ENCODE measurements around the gene CDC42BPG.
A peak's percentile ranks its signal among the peaks of the same experiment; 100 is the strongest.

CDC42BPG gene

DNA sequence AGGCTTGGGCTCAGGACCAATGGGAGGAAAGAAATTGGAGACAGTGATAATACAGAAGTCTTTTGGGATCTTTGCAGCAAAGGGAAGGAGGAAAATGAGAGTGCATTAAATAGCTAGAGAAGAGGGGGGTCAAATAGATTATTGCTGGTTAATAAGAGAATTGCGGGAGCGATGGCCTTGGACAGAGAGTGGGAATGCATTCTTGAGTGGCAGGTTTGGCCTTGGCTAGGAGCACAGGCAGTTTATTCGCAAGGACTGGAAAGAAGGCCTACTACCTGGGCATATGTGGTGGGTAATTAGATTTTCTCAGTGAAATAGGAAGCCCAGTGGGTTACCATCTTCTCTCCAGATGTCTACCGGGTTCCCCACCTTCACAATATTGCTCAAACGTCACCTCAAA, 30.6 kb downstream of the CDC42BPG start:
- no peak overlapping the region for H3K4me3 ChIP-seq (replicated peaks; ENCODE audit: low read depth, low read length)
- TF ChIP-seq, protein P1, sequence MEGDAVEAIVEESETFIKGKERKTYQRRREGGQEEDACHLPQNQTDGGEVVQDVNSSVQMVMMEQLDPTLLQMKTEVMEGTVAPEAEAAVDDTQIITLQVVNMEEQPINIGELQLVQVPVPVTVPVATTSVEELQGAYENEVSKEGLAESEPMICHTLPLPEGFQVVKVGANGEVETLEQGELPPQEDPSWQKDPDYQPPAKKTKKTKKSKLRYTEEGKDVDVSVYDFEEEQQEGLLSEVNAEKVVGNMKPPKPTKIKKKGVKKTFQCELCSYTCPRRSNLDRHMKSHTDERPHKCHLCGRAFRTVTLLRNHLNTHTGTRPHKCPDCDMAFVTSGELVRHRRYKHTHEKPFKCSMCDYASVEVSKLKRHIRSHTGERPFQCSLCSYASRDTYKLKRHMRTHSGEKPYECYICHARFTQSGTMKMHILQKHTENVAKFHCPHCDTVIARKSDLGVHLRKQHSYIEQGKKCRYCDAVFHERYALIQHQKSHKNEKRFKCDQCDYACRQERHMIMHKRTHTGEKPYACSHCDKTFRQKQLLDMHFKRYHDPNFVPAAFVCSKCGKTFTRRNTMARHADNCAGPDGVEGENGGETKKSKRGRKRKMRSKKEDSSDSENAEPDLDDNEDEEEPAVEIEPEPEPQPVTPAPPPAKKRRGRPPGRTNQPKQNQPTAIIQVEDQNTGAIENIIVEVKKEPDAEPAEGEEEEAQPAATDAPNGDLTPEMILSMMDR (IDR thresholded peaks at IDR 0.05; ENCODE audit: low read length, missing control alignments) = no peak
- no peak for DNase-seq (ENCODE audit: low read depth)

DNA sequence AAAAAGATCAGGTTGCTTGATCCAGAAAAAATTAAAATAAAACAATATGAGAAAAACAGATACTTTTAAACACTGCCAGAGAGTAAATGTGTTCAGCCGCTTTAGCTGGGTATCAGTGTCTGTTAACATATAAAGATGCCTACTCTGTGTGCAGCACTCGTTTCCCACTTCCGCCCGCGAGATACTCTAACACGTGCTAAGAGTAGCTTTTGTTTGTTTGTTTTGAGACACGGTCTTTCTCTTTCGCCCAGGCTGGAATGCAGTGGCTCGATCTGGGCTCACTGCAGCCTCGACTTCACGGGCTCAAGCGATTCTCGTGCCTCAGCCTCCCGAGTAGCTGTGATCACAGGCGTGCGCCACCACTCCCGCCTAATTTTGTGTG, 33.6 kb downstream of the CDC42BPG start:
- TF ChIP-seq, protein P1 (IDR thresholded peaks at IDR 0.05; ENCODE audit: low read length, missing control alignments) = no peak
- DNase-seq (ENCODE audit: low read depth) = no peak

DNA sequence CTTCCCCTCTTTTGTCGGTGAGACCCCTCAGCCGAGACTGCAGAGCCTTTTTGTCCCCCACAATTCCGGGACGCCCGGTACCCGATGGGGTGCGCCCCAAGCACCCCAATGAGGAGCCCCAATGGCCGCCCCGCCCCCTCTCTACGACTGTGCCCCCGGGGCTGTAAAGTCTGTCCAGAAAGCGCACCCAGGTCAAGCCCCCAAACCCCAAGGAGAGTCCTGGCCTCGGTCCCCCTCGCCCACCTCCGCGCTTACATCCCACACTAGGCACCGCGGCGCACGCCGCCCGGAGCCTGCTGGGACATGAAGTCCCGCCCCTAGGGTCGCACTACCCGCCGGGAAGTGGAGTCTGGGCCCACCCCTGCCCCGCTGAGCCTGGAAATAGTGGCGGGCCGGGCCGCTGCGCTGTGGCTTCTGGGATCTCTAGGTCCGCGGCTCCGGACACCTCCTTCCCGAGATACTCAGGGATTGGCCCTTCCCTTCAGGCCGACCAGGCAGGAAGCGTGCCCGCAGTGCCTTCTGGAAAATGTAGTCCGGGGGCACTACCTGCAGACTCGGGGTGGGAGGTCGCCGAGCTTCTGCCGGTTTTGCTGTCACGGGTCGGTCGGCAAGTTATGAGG, 34.1 kb downstream of the CDC42BPG start, which contains the start of gene MEN1:
Gene MEN1, minus strand, starts transcription at position 281 of the 620 bp plus-strand sequence. CDS start 442 bp downstream, outside the sequence.
- DNase-seq (ENCODE audit: low read depth) = peak; percentile 96
- peak within 1 kb of the TSS; percentile 93 for H3K4me3 ChIP-seq (replicated peaks; ENCODE audit: low read depth, low read length)
- TF ChIP-seq, protein P1 (IDR thresholded peaks at IDR 0.05; ENCODE audit: low read length, missing control alignments) = no peak

More for the DNA sequence above, 33.6 kb downstream of the CDC42BPG start:
- peak overlapping the region; percentile 93 for H3K4me3 ChIP-seq (replicated peaks; ENCODE audit: low read depth, low read length)

DNA sequence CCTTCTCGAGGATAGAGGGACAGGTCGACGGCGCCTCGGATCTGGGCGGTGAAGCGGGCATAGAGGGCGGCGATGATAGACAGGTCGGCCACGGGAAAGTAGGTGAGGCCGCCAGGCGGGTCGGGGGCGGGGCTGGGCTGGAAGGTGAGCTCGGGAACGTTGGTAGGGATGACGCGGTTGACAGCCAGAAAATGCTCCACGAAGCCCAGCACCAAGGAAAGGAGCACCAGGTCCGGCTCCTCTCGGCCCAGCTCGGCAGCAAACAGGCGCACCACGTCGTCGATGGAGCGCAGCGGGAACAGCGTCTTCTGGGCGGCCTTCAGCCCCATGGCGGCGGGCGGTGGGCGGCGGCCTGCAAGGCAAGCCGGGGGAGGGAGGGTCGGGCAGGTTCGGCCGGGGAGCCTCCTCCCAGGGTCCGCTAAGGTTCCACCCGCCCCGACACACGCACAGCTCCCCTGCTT, 34.6 kb downstream of the CDC42BPG start:
- peak; percentile 3 for DNase-seq (ENCODE audit: low read depth)
- peak overlapping the region; percentile 93 for H3K4me3 ChIP-seq (replicated peaks; ENCODE audit: low read depth, low read length)
- TF ChIP-seq, protein P1 (IDR thresholded peaks at IDR 0.05; ENCODE audit: low read length, missing control alignments) = no peak

DNA sequence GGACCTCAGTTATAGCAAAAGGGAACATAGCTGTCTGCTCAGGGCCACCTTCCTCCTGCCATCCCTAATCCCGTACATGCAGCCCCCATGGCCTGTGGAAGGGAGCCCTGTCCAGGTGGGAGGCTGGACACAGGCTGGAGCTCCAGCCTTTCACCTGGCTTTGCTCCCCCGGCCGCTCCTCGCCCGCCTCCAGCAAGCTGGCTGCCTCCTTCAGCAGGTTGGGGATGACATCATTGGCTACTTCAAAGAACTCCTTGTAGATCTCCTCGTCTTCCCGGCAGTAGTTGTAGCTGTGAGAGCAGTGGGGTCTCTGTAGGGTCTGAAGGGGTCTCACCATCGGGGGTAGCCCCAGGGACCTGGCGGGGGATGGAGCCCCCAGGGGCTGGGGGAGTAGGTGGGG, 39.0 kb downstream of the CDC42BPG start:
- no peak for DNase-seq (ENCODE audit: low read depth)
- no peak overlapping the region for H3K4me3 ChIP-seq (replicated peaks; ENCODE audit: low read depth, low read length)
- TF ChIP-seq, protein P1 (IDR thresholded peaks at IDR 0.05; ENCODE audit: low read length, missing control alignments) = no peak

DNA sequence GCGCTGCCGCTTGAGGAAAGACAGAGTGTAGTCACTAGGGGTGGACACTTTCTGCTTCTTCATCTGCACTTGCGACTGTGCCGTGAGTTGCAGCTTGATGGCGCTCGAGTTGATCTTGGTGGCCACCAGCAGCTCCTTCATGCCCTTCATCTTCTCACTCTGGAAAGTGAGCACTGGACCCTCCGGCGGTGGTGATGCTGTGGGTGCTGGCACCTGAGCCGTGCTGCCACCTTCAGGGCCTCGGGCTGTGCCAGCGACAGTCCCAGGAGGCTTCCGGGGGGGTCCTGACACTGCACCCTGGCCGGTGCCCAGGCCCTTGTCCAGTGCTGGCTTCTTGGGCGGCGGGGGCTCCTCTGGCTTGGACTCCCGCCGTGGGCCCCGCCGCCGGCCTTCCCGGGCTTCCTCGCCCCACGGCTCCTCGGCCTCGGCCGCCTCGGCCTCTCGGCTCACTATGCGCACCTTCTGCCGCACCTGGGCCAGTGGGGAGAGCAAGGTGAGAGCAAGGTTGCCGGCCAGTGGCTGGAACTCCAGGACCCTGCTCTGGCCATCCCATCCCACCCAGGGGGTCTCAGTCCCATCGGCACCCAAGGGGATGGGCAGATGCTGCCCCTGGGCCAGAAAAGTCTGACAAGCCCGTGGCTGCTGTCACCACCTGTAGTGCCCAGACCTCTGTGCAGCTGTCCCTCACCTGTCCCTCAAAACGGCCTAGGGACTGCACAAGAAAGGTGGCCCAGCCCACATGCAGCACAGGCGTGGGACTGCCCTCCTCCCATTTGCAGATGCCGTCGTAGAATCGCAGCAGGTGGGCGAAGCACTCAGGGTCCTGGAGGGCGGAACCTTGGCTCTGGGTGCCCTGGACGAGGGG, 39.9 kb downstream of the CDC42BPG start:
- TF ChIP-seq, protein P1 (IDR thresholded peaks at IDR 0.05; ENCODE audit: low read length, missing control alignments) = no peak
- H3K4me3 ChIP-seq (replicated peaks; ENCODE audit: low read depth, low read length) = no peak overlapping the region
- DNase-seq (ENCODE audit: low read depth) = no peak
